ENCODE measurements around the gene FLT1.

FLT1 gene

GRCh38 chr13:28328271-28328607, 166.7 kb downstream of the FLT1 start:
- ChIA-PET POLR2A (no interaction called here), CTCF (interaction anchor here (0.7 kb wide), 1 partner anchor 45 kb away, joined by 3 read pairs; no protein-coding TSS in a partner anchor)
- TF ChIP-seq FOXK2 (IDR thresholded peaks at IDR 0.05) = no peak
- no peak for DNase-seq (ENCODE audit: extremely low spot score)

GRCh38 chr13:28327373-28328270, 167.3 kb downstream of the FLT1 start:
- ChIA-PET POLR2A (no interaction called here), CTCF (interaction anchor here (0.6 to 0.7 kb wide), 2 partner anchors 46 to 309 kb away, joined by 3 read pairs; no protein-coding TSS in a partner anchor)
- TF ChIP-seq ELF4 (IDR thresholded peaks at IDR 0.05) = no peak
- DNase-seq (ENCODE audit: extremely low spot score) = no peak

- no peak for DNase-seq (ENCODE audit: extremely low spot score)
- ChIA-PET POLR2A (no interaction called here), CTCF (interaction anchor here (1.1 to 1.2 kb wide), 2 partner anchors 159 to 471 kb away, joined by 3 read pairs; no protein-coding TSS in a partner anchor)
- TF ChIP-seq ZNF384 (IDR thresholded peaks at IDR 0.05) = no peak
- no peak for TF ChIP-seq SP1 (IDR thresholded peaks at IDR 0.05)
- TF ChIP-seq PKNOX1 (IDR thresholded peaks at IDR 0.05) = no peak
- no peak for TF ChIP-seq CTBP1 (IDR thresholded peaks at IDR 0.05; ENCODE audit: borderline replicate concordance)
- no peak for TF ChIP-seq ELF4 (IDR thresholded peaks at IDR 0.05)
- no peak for TF ChIP-seq FOXK2 (IDR thresholded peaks at IDR 0.05)
- no peak for TF ChIP-seq ARNT (IDR thresholded peaks at IDR 0.05)
- no peak for TF ChIP-seq BHLHE40 (IDR thresholded peaks at IDR 0.05; ENCODE audit: borderline replicate concordance)
- no peak for TF ChIP-seq FOXM1 (IDR thresholded peaks at IDR 0.05; ENCODE audit: borderline replicate concordance)
- no peak for TF ChIP-seq SUZ12 (IDR thresholded peaks at IDR 0.05)
- no peak for TF ChIP-seq NFRKB (IDR thresholded peaks at IDR 0.05)
- TF ChIP-seq HDGF (IDR thresholded peaks at IDR 0.05; ENCODE audit: borderline replicate concordance) = no peak
- TF ChIP-seq TARDBP (IDR thresholded peaks at IDR 0.05) = no peak
- no peak for TF ChIP-seq L3MBTL2 (conservative IDR thresholded peaks at IDR 0.05)
- TF ChIP-seq LEF1 (IDR thresholded peaks at IDR 0.05; ENCODE audit: borderline replicate concordance) = no peak
- no peak for TF ChIP-seq FOXA1 (IDR thresholded peaks at IDR 0.05)
These were observed 168.9 kb downstream of the FLT1 start for GRCh38 chr13:28326056-28326455.

- POLR2A ChIA-PET = no interaction called here
- CTCF ChIA-PET = interaction anchor here (0.6 to 1.2 kb wide), 5 partner anchors 8 to 946 kb away, joined by 3 to 6 read pairs (median 3); no protein-coding TSS in a partner anchor
- no peak for DNase-seq (ENCODE audit: extremely low spot score)
- TF ChIP-seq SUZ12 (IDR thresholded peaks at IDR 0.05) (no peak), NFRKB (IDR thresholded peaks at IDR 0.05) (no peak), L3MBTL2 (conservative IDR thresholded peaks at IDR 0.05) (no peak), ELF4 (IDR thresholded peaks at IDR 0.05) (no peak), FOXM1 (IDR thresholded peaks at IDR 0.05; ENCODE audit: borderline replicate concordance) (no peak), FOXK2 (IDR thresholded peaks at IDR 0.05) (no peak), HDGF (IDR thresholded peaks at IDR 0.05; ENCODE audit: borderline replicate concordance) (no peak), CTBP1 (IDR thresholded peaks at IDR 0.05; ENCODE audit: borderline replicate concordance) (no peak)
These were observed 169.9 kb downstream of the FLT1 start for GRCh38 chr13:28325022-28325421.

- POLR2A ChIA-PET = no interaction called here
- CTCF ChIA-PET = interaction anchor here (0.6 to 1.2 kb wide), 4 partner anchors 9 to 244 kb away, joined by 3 to 6 read pairs (median 3); no protein-coding TSS in a partner anchor
- peak; percentile 72 for DNase-seq (ENCODE audit: extremely low spot score)
- no peak for TF ChIP-seq NFRKB (IDR thresholded peaks at IDR 0.05)
These were observed 170.6 kb downstream of the FLT1 start for GRCh38 chr13:28324181-28324789.

GRCh38 chr13:28322256-28322905, 172.5 kb downstream of the FLT1 start:
- ChIA-PET POLR2A (no interaction called here), CTCF (interaction anchor here (0.7 kb wide), 1 partner anchor 379 kb away, joined by 3 read pairs; no protein-coding TSS in a partner anchor)
- no peak for TF ChIP-seq TARDBP (IDR thresholded peaks at IDR 0.05)
- no peak for TF ChIP-seq FOXK2 (IDR thresholded peaks at IDR 0.05)
- TF ChIP-seq PKNOX1 (IDR thresholded peaks at IDR 0.05) = no peak
- no peak for TF ChIP-seq SP1 (IDR thresholded peaks at IDR 0.05)
- no peak for TF ChIP-seq FOXA1 (IDR thresholded peaks at IDR 0.05)
- TF ChIP-seq L3MBTL2 (conservative IDR thresholded peaks at IDR 0.05) = no peak
- TF ChIP-seq LEF1 (IDR thresholded peaks at IDR 0.05; ENCODE audit: borderline replicate concordance) = no peak
- TF ChIP-seq CTBP1 (IDR thresholded peaks at IDR 0.05; ENCODE audit: borderline replicate concordance) = no peak
- no peak for DNase-seq (ENCODE audit: extremely low spot score)

- CTCF ChIA-PET = no interaction called here
- POLR2A ChIA-PET = no interaction called here
- no peak for DNase-seq (ENCODE audit: extremely low spot score)
- TF ChIP-seq LEF1 (IDR thresholded peaks at IDR 0.05; ENCODE audit: borderline replicate concordance) = no peak
- TF ChIP-seq PKNOX1 (IDR thresholded peaks at IDR 0.05) = no peak
- TF ChIP-seq NFRKB (IDR thresholded peaks at IDR 0.05) = no peak
These were observed 173.2 kb downstream of the FLT1 start for GRCh38 chr13:28321756-28322155.
